Esophagus squamous epithelium (tissue), 4 donors: ENCODE data around the gene RUVBL2.

Source experiments
- POLR2A ChIP-seq, 4 donors: fragments of 450-650 bp; IDR thresholded peaks; one replicate each; pipeline ENCODE4 v1.6.1; 2017; ENCODE audit warnings: antibody characterized with exemption in 4 of 4, mild to moderate bottlenecking in 4 of 4, moderate library complexity in 3 of 4
- TF ChIP-seq, protein P1 (sequence below), 6 experiments: fragments of 450-650 bp in 4 of 6; fragments of 200-600 bp in 2 of 6; sonication (generic) in 2 of 6; IDR thresholded peaks; one replicate each; pipeline ENCODE4 v1.5.1; 2016 to 2019; ENCODE audit warnings: antibody characterized with exemption in 6 of 6, mild to moderate bottlenecking in 4 of 6, moderate library complexity in 4 of 6

DNA sequence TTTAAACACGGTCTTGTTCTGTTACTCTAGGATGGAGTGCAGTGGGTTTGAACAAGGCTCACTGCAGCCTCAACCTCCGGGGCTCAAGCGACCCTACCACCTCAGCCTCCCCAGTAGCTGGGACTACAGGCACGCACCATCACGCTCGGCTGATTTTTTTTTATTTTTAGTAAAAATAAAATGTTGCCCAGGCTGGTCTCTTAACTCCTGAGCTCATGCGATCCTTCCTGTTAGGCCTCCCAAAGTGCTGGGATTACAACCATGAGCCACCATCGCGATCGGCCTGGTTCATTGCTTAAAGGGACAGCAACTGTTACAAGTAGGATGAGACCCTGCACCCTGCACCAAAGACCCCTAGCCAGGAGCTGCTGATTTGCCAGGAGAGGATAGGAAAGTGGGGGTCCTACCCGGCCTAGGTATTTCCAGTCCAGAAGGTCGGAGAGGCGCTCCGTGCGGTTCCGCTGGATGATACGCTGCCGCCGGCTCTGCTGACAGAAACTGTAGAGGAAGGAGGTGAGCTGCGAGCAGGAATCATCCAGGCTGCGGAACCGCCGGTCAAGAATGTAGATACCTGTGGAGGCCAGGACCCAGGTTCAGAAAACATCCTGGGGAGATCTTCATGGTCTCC lies 23.4 kb upstream of the RUVBL2 start:
- TF ChIP-seq POLR2A (IDR thresholded peaks at IDR 0.05) = no peak
- TF ChIP-seq, protein P1, sequence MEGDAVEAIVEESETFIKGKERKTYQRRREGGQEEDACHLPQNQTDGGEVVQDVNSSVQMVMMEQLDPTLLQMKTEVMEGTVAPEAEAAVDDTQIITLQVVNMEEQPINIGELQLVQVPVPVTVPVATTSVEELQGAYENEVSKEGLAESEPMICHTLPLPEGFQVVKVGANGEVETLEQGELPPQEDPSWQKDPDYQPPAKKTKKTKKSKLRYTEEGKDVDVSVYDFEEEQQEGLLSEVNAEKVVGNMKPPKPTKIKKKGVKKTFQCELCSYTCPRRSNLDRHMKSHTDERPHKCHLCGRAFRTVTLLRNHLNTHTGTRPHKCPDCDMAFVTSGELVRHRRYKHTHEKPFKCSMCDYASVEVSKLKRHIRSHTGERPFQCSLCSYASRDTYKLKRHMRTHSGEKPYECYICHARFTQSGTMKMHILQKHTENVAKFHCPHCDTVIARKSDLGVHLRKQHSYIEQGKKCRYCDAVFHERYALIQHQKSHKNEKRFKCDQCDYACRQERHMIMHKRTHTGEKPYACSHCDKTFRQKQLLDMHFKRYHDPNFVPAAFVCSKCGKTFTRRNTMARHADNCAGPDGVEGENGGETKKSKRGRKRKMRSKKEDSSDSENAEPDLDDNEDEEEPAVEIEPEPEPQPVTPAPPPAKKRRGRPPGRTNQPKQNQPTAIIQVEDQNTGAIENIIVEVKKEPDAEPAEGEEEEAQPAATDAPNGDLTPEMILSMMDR (IDR thresholded peaks at IDR 0.05) = no peak
